Heart left ventricle (tissue), 16 donors: ENCODE data around the gene ARRDC2. TPM values are rescaled to one million over a fixed set of nuclear protein-coding genes. Genes with fewer than 3 reads are reported as not detected.

ENCODE experiments used
- ATAC-seq, 4 donors: fragments of 200-7000 bp; cut with Tn5 transposase; one replicate each; pipeline ENCODE4 v1.9.1; 2020 to 2022; ENCODE audit warnings: moderate library complexity in 4 of 4, mild to moderate bottlenecking in 3 of 4, moderate number of reproducible peaks in 1 of 4
- DNase-seq, 5 donors: peaks; one replicate each; pipeline ENCODE4 v3.0.0-alpha.2; 2020
- H3K27ac ChIP-seq, 12 donors: fragments of 200-600 bp; sonication (generic) in 4 of 12; one replicate each; pipeline versions ENCODE4 v1.5.0 to v1.8.0; 2016 to 2022; ENCODE audit warnings: mild to moderate bottlenecking in 2 of 12
- H3K27me3 ChIP-seq, 9 donors: fragments of 200-600 bp; sonication (generic) in 2 of 9; one replicate each; pipeline versions ENCODE4 v1.5.1 to v1.8.0; 2016 to 2022; ENCODE audit warnings: mild to moderate bottlenecking in 3 of 9
- H3K36me3 ChIP-seq, 9 donors: fragments of 200-600 bp; sonication (generic) in 2 of 9; one replicate each; pipeline versions ENCODE4 v1.5.0 to v1.8.0; 2018 to 2022; ENCODE audit warnings: mild to moderate bottlenecking in 2 of 9
- H3K4me1 ChIP-seq, 12 donors: fragments of 200-600 bp; sonication (generic) in 4 of 12; one replicate each; pipeline versions ENCODE4 v1.5.0 to v1.8.0; 2016 to 2022; ENCODE audit warnings: mild to moderate bottlenecking in 3 of 12
- H3K4me3 ChIP-seq, 12 donors: fragments of 200-600 bp; sonication (generic) in 4 of 12; one replicate each; pipeline versions ENCODE4 v1.5.0 to v1.8.0; 2017 to 2022; ENCODE audit warnings: mild to moderate bottlenecking in 9 of 12, moderate library complexity in 4 of 12
- H3K9me3 ChIP-seq, 12 donors: fragments of 200-600 bp; sonication (generic) in 4 of 12; one replicate each; pipeline versions ENCODE4 v1.5.0 to v1.8.0; 2016 to 2022; ENCODE audit warnings: mild to moderate bottlenecking in 1 of 12
- POLR2A ChIP-seq, 2 donors: fragments of 450-650 bp; IDR thresholded peaks; one replicate each; pipeline ENCODE4 v1.6.1; 2017; ENCODE audit warnings: antibody characterized with exemption in 2 of 2, mild to moderate bottlenecking in 2 of 2, moderate library complexity in 2 of 2
- WGBS, 4 donors: extraction: QIAGEN DNeasy Blood & Tissue Kit in 2 of 4; methylation state at CpG; one replicate each; pipeline versions ENCODE4 v1.1.5 to v1.1.7; 2013 to 2018; 5-methylcytosine and 5-hydroxymethylcytosine counted together
- intact Hi-C, 10 donors: fragments of 100-400 bp; cut with DNase I; formaldehyde crosslinking; loops; one replicate each; pipeline versions ENCODE4 v1.11.1 to v1.14.2; 2022
- polyA plus RNA-seq, 2 donors: library from polyadenylated mRNA; stranded (reverse); fragments of 200-250 nt; gene quantifications; one replicate each; pipeline ENCODE4 v1.2.3, GENCODE V29; 2013
- total RNA-seq, 9 donors: library from RNA; depleted of rRNA in 2 of 9; stranded (reverse); fragments of >200 nt in 2 of 9; fragmentation: NEBNext Ultra II Directional in 3 of 9; extraction: Animal tissue kit (Norgen Biotek cat#: 25700) in 3 of 9; gene quantifications; one replicate each; pipeline versions ENCODE4 v1.1.0 to v1.2.4, GENCODE V29; 2016 to 2023
- TF ChIP-seq, protein P1 (sequence below), 12 donors: fragments of 200-600 bp; sonication (generic) in 4 of 12; IDR thresholded peaks; one replicate each; pipeline versions ENCODE4 v1.5.0 to v1.8.0; 2018 to 2022; ENCODE audit warnings: antibody characterized with exemption in 12 of 12, mild to moderate bottlenecking in 5 of 12
- donor health status: ischemic (EF 13 %, LVEDD 7.1; RV severe dilation, severe dysfunction).
- donor health status: healthy with polysubstance abuse.
- donor health status: DM: no; HTN: yes; CAD: no.
- donor health status: DM: no; HTN: no; CAD: no.
- donor health status: ischemic (EF 25% LVEDD 6.9; RV normal size, moderate dysfunction).
- donor health status: ischemic (EF 25% LVEDD 5.7; RV mildly dilated, moderate dysfunction).
- donor health status: healthy.
- donor health status: DM: yes; HTN: yes; CAD: no.
- donor health status: ischemic (EF 35%, LVEDD 5.7; RV mildly dilated, moderate dysfunction).
- donor health status: nonischemic (EF 11% LVEDD 7.7; RV severe dilation, severe dysfunction).
- donor health status: DM: yes; HTN: yes; CAD: no.
- donor health status: PGD.
- donor health status: ischemic (EF 29% LVEDD 5.4; RV normal size, mild dysfunction).
- donor health status: nonischemic (EF 23%, LVEDD 6.1; RV moderate dilation, normal function).

Gene ARRDC2
- total and polyA plus RNA-seq, 11 donors, result 5.8 to 35.5 (median 14.3) TPM

DNA sequence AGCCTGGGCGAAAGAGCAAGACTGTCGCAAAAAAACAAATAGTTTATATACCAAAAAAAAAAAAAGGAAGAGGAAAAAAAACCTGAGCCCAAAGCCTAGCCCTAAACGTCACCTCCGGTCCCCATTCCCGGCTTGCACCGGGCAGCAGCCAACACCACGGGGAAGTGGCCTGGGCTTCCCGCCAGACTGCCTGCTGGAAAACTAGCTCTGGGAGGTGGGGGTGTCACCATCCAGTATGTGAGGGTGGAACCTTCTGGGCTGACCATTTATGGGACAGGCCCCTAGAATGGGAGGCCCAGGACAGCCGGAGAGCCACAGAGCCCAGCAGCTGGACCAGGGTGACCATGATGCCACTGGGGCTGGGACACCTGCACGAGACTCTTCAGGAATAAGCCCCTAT, 41.4 kb downstream of the ARRDC2 start:
- Histone ChIP-seq H3K4me1 (peaks cover 0 to 52% (median 41%) of the 10 kb centered on the region in 12 donors), H3K4me3 (peak overlapping the region in 1 of 12 donors; percentile 22), H3K36me3 (no peaks in the 10 kb centered on the region), H3K27me3 (no peaks in the 10 kb centered on the region), H3K9me3 (no peaks in the 10 kb centered on the region), H3K27ac (peak overlapping the region; percentile 67 to 95 (median 84))
- WGBS, 4 donors, result 20 to 37% (median 26%) methylated on average over 10 of the region's 10 CpGs
- peak; percentile 88 to 97 (median 92) for ATAC-seq
- peak in 1 of 2 donors; percentile 60 for TF ChIP-seq POLR2A (IDR thresholded peaks at IDR 0.05)
- TF ChIP-seq, protein P1, sequence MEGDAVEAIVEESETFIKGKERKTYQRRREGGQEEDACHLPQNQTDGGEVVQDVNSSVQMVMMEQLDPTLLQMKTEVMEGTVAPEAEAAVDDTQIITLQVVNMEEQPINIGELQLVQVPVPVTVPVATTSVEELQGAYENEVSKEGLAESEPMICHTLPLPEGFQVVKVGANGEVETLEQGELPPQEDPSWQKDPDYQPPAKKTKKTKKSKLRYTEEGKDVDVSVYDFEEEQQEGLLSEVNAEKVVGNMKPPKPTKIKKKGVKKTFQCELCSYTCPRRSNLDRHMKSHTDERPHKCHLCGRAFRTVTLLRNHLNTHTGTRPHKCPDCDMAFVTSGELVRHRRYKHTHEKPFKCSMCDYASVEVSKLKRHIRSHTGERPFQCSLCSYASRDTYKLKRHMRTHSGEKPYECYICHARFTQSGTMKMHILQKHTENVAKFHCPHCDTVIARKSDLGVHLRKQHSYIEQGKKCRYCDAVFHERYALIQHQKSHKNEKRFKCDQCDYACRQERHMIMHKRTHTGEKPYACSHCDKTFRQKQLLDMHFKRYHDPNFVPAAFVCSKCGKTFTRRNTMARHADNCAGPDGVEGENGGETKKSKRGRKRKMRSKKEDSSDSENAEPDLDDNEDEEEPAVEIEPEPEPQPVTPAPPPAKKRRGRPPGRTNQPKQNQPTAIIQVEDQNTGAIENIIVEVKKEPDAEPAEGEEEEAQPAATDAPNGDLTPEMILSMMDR (IDR thresholded peaks at IDR 0.05), result no peak
- intact Hi-C loops, result loop anchor here in 1 of 10 donors (2.0 kb wide), 1 partner anchor 29 kb away; no protein-coding TSS in a partner anchor
- DNase-seq, result peak; percentile 96 to 98 (median 97)

DNA sequence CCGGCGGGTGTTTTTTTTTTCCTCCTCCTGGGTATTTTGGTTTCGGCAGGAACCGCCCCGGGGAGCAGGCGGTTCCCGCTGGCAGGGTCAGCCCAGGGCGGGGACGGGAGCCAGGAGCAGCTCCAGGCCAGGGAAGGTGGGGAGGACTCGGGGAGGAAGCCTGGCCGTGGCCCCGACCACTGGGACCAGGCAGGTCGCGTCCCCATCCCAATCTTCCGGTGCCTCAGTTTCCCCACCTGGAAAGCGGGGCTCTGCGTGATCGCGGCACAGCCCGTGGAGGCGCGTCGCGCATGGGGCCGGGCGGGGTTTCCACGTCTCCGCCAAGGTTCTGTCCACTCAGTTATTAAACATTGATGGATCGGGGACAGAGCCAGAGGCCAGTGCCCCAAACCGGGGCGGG, 43.9 kb downstream of the ARRDC2 start:
- ATAC-seq, result peak in 3 of 4 donors; percentile 39 to 70 (median 61)
- H3K4me3 ChIP-seq, result peak overlapping the region in 10 of 12 donors; percentile 0 to 32 (median 24)
- intact Hi-C loops, result loop anchor here in 2 of 10 donors (2.0 to 10.0 kb wide), 2 partner anchors 35 to 117 kb away; partner anchors contain the start of gene CCDC124 (in 1 of the 2)

DNA sequence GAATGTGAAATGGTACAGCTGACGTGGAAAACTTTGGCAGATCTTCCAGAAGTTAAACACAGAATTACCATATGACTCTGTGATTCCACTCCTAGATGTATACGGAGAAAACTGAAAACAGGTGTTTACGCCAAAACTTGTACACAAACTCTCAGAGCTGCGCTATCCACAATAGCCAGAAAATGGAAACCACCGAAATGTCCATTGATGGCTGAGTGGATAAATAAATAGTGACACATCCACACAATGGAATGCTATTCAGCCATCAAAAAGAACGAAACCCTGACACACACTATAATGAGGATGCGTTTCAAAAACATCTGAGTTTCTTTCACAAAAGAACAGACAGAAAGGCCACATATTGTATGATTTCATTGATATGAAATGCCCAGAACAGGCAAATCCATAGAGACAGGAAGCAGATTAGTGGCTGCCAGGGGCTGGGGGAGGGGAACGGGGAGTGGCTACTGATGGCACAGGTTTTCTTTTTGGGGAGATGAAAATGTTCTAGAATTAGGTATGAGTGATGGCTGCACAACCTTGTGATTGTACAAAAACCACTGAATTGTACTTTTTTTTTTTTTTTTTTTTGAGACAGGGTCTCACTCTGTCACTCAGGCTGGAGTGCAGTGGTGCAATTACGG, 45.7 kb downstream of the ARRDC2 start:
- H3K36me3 ChIP-seq, result no peaks in the 10 kb centered on the region
- H3K27ac ChIP-seq, result no peak overlapping the region
- TF ChIP-seq, protein P1 (IDR thresholded peaks at IDR 0.05), result no peak
- TF ChIP-seq POLR2A (IDR thresholded peaks at IDR 0.05), result no peak
- peaks cover 0 to 45% (median 40%) of the 10 kb centered on the region in 12 donors for H3K4me1 ChIP-seq
- ATAC-seq (no peak), DNase-seq (no peak)
- 65 to 75% (median 71%) methylated on average over 9 of the region's 9 CpGs for WGBS, 4 donors
- H3K9me3 ChIP-seq, result no peaks in the 10 kb centered on the region
- no peaks in the 10 kb centered on the region for H3K27me3 ChIP-seq
- no peak overlapping the region for H3K4me3 ChIP-seq
- intact Hi-C loops, result loop anchor here in 2 of 10 donors (2.0 to 10.0 kb wide), 2 partner anchors 37 to 119 kb away; partner anchors contain the start of gene CCDC124 (in 1 of the 2)

More for the DNA sequence above, 43.9 kb downstream of the ARRDC2 start:
- 16 to 36% (median 26%) methylated on average over 16 to 31 of the region's 31 CpGs for WGBS, 4 donors
- H3K9me3 ChIP-seq, result no peaks in the 10 kb centered on the region
- H3K27ac ChIP-seq, result peak overlapping the region in 10 of 12 donors; percentile 39 to 91 (median 54)
- no peak for TF ChIP-seq POLR2A (IDR thresholded peaks at IDR 0.05)
- no peaks in the 10 kb centered on the region for H3K27me3 ChIP-seq
- no peaks in the 10 kb centered on the region for H3K36me3 ChIP-seq
- peaks cover 0 to 39% (median 30%) of the 10 kb centered on the region in 12 donors for H3K4me1 ChIP-seq
- peak; percentile 60 to 76 (median 65) for DNase-seq

DNA sequence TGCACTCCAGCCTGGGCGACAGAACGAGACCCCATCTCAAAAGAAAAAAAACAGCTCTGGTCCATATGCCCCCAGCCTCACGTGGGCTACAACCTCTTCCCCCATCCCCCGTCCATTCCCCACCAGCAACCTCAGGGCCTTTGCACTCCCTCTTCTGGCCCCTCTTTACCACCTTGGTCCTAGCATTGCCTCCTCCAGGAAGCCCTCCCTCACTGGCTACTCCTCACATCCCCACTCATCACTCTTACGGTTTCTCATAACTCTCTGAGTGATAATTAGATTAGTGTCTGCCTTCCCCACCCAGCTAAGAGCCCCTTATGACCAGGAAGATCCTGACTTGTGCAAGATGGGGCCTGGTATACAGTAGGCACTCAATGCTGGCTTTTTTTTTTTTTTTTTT, 48.0 kb downstream of the ARRDC2 start:
- no peak overlapping the region for H3K27ac ChIP-seq
- H3K9me3 ChIP-seq, result no peaks in the 10 kb centered on the region
- H3K4me3 ChIP-seq, result no peak overlapping the region
- ATAC-seq, result no peak
- no peak for TF ChIP-seq POLR2A (IDR thresholded peaks at IDR 0.05)
- TF ChIP-seq, protein P1 (IDR thresholded peaks at IDR 0.05), result no peak
- no peaks in the 10 kb centered on the region for H3K27me3 ChIP-seq
- 80 to 88% (median 83%) methylated on average over 5 of the region's 5 CpGs for WGBS, 4 donors
- DNase-seq, result no peak
- H3K4me1 ChIP-seq, result peaks cover 0 to 29% (median 21%) of the 10 kb centered on the region in 12 donors
- no peaks in the 10 kb centered on the region for H3K36me3 ChIP-seq
- intact Hi-C loops, result loop anchor here in 6 of 10 donors (1.0 to 10.0 kb wide), 5 partner anchors 46 to 121 kb away; partner anchors contain the start of gene CCDC124 (in 1 of the 6)
